ENCODE data around the gene CPNE1. TPM values are rescaled to one million over a fixed set of nuclear protein-coding genes. Genes with fewer than 3 reads are reported as not detected.

Gene CPNE1
- total and polyA plus RNA-seq, 2 of the 8 experiments (the other 6 are each of a cell fraction or from before 2014, with no cell fraction given) = 294 to 346 TPM

DNA sequence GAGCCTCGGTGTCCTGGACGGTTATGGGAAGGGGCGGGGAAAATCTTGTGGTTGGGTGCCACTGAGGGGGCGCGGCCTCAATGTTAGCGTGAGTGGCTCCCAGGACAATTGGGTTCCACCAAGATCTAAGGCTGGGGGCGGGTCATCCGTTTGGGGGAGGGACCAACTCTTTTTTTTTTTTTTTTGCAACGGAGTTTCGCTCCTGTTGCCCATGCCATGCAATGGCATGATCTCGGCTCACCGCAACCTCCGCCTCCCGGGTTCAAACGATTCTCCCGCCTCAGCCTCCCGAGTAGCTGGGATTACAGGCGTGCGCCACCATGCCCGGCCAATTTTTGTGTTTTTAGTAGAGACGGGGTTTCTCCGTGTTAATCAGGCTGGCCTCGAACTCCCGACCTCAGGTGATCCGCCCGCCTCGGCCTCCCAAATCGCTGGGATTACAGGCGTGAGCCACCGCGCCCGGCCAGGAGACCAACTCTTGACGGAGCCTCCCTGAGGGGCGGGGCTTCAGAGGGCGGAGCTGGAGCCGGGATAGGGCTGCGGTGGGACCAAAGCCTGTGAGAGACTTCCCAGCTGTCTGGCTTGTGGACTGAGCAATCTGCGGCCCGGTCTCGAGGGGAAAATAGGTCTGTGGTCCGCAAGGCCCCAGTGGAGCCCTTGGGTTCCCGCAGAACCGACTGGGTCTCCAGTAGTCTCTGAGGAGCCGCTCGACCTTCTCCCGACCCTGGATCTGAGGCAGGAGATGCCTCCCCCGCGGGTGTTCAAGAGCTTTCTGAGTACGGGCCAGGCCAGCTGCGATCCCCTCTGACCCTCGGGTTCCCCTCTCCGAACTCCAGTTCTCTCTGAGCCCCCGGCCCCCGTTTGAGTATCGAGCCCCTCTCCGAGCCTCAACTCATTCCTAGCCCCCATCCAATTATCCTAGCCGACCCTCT is 48.0 kb downstream of the CPNE1 start:
- Histone ChIP-seq H2AK5ac (ENCODE audit: low read depth, low read length) (no peak overlapping the region), H3K4ac (replicated peaks; ENCODE audit: insufficient read length, low read depth, low read length) (no peak overlapping the region), H3K4me1 (replicated peaks in 1 of 4; ENCODE audit: control insufficient read depth in 3 of 4, insufficient read depth in 4 of 4, low read length in 3 of 4) (peaks cover 0 to 19% (median 8%) of the 10 kb centered on the region in 4 experiments; a peak in 6 of 7 replicates), H3K9ac (replicated peaks in 1 of 4; ENCODE audit: extremely low read depth in 1 of 4, low read depth in 3 of 4, low read length in 3 of 4) (no peak overlapping the region), H4K20me1 (replicated peaks in 1 of 2; ENCODE audit: control insufficient read depth in 1 of 2, insufficient read depth in 2 of 2, low read length in 2 of 2) (no peaks in the 10 kb centered on the region), H2BK12ac (ENCODE audit: low read depth, low read length) (no peak overlapping the region), H3K79me2 (ENCODE audit: control insufficient read depth in 1 of 2, insufficient read depth in 2 of 2, low read length in 2 of 2) (no peaks in the 10 kb centered on the region), H2BK20ac (ENCODE audit: low read length) (no peak overlapping the region), H3K18ac (ENCODE audit: extremely low read depth, low read length) (no peak overlapping the region; the same call in 1 of the 2 replicates), H3K4me3 (ENCODE audit: extremely low read depth in 1 of 4, insufficient read depth in 2 of 4, low read depth in 3 of 4, low read length in 4 of 4) (peak overlapping the region; percentile 37 to 60 (median 46); a peak in 7 of 8 replicates), H3K56ac (replicated peaks; ENCODE audit: insufficient read length, low read depth, low read length) (no peak overlapping the region), H4K8ac (ENCODE audit: extremely low read depth, insufficient read depth, low read length) (no peak overlapping the region), H3K36me3 (ENCODE audit: control insufficient read depth in 2 of 4, insufficient read depth in 4 of 4, low read length in 3 of 4) (no peaks in the 10 kb centered on the region), H3K9me3 (ENCODE audit: insufficient read depth in 2 of 2, low read depth in 1 of 2, low read length in 1 of 2) (no peaks in the 10 kb centered on the region), H3K27ac (ENCODE audit: low read depth, low read length) (no peak overlapping the region), H4K91ac (replicated peaks; ENCODE audit: insufficient read length, low read length) (no peak overlapping the region), H2BK15ac (ENCODE audit: low read length) (no peak overlapping the region), H3K27me3 (replicated peaks in 1 of 4; ENCODE audit: control insufficient read depth in 3 of 4, extremely low read depth in 1 of 4, insufficient read depth in 3 of 4, low read length in 3 of 4) (peaks cover 0 to 12% (median 7%) of the 10 kb centered on the region in 4 experiments; a peak in 4 of 7 replicates), H2BK5ac (ENCODE audit: low read depth, low read length) (no peak overlapping the region), H4K5ac (ENCODE audit: insufficient read length, low read depth, low read length) (no peak overlapping the region), H3K14ac (ENCODE audit: insufficient read length) (no peak overlapping the region), H3K23ac (ENCODE audit: insufficient read length) (no peak overlapping the region), H3K23me2 (ENCODE audit: low read depth, low read length) (peaks cover 12% of the 10 kb centered on the region; the same call in 1 of the 2 replicates), H3K79me1 (ENCODE audit: low read depth, low read length) (no peaks in the 10 kb centered on the region), H2AFZ (ENCODE audit: low read length) (no peak overlapping the region), H2BK120ac (replicated peaks; ENCODE audit: low read depth, low read length) (no peak overlapping the region), H3K4me2 (ENCODE audit: insufficient read depth in 1 of 2, low read depth in 2 of 2, low read length in 2 of 2) (peak overlapping the region; percentile 78 to 96)
- peak; percentile 60 for FAIRE-seq
- DNase-seq (ENCODE audit: low read depth in 1 of 2, low spot score in 2 of 2) = peak in 1 of 2 experiments; percentile 88
- ChIA-PET POLR2A (ENCODE audit: partially characterized antibody) (interaction anchor here (0.7 to 4.8 kb wide), 21 partner anchors 9 to 337 kb away, joined by 3 to 28 read pairs (median 3); partner anchors contain the start of genes CPNE1, NFS1, RBM12 and RBM39), CTCF (ENCODE audit: partially characterized antibody) (interaction anchor here (0.6 to 10.1 kb wide), 10 partner anchors 13 to 338 kb away, joined by 3 to 121 read pairs (median 3); partner anchors contain the start of genes RBM39 and SCAND1)
- TF ChIP-seq KDM1A (IDR thresholded peaks at IDR 0.05; ENCODE audit: borderline replicate concordance, low read length) = peak; percentile 57; the same call in 1 of the 2 replicates
- TF ChIP-seq SUZ12 (IDR thresholded peaks at IDR 0.05; ENCODE audit: low read length) = 0 out of 2 replicates have a peak, but pooled peaks have one; percentile 9
- TF ChIP-seq POLR2AphosphoS5 (IDR thresholded peaks at IDR 0.05; ENCODE audit: low read depth, low read length) = no peak
- TF ChIP-seq TAF1 (IDR thresholded peaks at IDR 0.05; ENCODE audit: low read depth, low read length) = 0 out of 2 replicates have a peak, but pooled peaks have one; percentile 27
- TF ChIP-seq KDM4A (IDR thresholded peaks at IDR 0.05; ENCODE audit: low read depth, low read length, severe bottlenecking) = peak; percentile 28
- TF ChIP-seq SP1 (IDR thresholded peaks at IDR 0.05; ENCODE audit: low read depth, low read length) = peak; percentile 86; the same call in 1 of the 2 replicates
- peak; percentile 74; the same call in 1 of the 2 replicates for TF ChIP-seq SP4 (IDR thresholded peaks at IDR 0.05; ENCODE audit: low read length)
- TF ChIP-seq E2F6 (IDR thresholded peaks at IDR 0.05) = peak; percentile 30; the same call in 1 of the 2 replicates
- TF ChIP-seq SIN3A (conservative IDR thresholded peaks at IDR 0.05 in 1 of 2, IDR thresholded peaks at IDR 0.05 in 1 of 2; ENCODE audit: low read depth in 1 of 2, low read length in 2 of 2) = no peak
- peak in 1 of 2 experiments; percentile 44; a peak in 1 of 3 replicates for TF ChIP-seq POLR2A (IDR thresholded peaks at IDR 0.05; ENCODE audit: control extremely low read depth in 1 of 2, low read depth in 2 of 2, low read length in 2 of 2)
- 8% methylated on average over 40 of the region's 57 CpGs; no CpG with 5 or more reads in 1 of the 2 experiments for WGBS, 2 experiments (ENCODE audit: extremely low coverage in 1 of 2, insufficient coverage in 1 of 2, insufficient read length in 1 of 2, insufficient replicate concordance in 2 of 2, low coverage in 1 of 2, low lambda C conversion rate in 2 of 2, missing lambda C conversion rate in 1 of 2)
